ENCODE results near the gene NME7.

Gene NME7

DNA sequence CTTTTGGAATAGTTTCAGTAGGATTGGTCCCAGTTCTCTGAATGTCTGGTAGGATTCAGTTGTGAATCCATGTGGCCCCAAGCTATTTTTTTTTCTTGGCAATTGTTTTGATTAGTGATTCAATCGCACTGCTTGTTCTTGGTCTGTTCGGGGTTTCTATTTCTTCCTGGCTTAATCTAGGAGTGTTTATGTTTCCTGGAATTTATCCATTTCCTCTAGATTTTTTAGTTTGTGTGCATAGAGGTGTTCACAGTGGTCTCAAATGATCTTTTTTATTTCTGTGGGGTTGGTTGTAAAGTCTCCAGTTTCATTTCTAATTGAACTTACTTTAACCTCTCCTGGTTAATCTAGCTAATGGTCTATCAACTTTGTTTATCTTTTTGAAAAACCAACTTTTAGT, 117.6 kb downstream of the NME7 start:
- TF ChIP-seq, protein P1, sequence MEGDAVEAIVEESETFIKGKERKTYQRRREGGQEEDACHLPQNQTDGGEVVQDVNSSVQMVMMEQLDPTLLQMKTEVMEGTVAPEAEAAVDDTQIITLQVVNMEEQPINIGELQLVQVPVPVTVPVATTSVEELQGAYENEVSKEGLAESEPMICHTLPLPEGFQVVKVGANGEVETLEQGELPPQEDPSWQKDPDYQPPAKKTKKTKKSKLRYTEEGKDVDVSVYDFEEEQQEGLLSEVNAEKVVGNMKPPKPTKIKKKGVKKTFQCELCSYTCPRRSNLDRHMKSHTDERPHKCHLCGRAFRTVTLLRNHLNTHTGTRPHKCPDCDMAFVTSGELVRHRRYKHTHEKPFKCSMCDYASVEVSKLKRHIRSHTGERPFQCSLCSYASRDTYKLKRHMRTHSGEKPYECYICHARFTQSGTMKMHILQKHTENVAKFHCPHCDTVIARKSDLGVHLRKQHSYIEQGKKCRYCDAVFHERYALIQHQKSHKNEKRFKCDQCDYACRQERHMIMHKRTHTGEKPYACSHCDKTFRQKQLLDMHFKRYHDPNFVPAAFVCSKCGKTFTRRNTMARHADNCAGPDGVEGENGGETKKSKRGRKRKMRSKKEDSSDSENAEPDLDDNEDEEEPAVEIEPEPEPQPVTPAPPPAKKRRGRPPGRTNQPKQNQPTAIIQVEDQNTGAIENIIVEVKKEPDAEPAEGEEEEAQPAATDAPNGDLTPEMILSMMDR (IDR thresholded peaks at IDR 0.05; ENCODE audit: low read depth, low read length), result no peak
- DNase-seq (ENCODE audit: extremely low read depth, low read depth), result no peak

DNA sequence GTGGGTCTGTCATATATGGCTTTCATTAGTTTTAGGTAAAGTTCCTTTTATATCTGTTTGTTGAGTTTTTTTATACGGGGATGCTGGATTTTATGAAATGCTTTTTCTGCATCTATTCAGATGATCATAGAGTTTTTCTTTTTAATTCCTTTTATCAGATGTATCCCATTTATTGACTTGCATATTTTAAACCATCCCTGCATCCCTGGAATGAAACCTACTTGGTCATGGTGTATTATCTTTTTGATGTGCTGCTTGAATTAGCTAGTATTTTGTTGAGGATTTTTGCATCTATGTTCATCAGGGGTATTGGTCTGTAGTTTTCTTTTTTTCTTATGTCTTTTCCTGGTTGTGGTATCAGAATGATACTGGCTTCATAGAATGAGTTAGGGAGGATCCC, 118.0 kb downstream of the NME7 start:
- TF ChIP-seq, protein P1 (IDR thresholded peaks at IDR 0.05; ENCODE audit: low read depth, low read length), result no peak
- no peak for DNase-seq (ENCODE audit: extremely low read depth, low read depth)

DNA sequence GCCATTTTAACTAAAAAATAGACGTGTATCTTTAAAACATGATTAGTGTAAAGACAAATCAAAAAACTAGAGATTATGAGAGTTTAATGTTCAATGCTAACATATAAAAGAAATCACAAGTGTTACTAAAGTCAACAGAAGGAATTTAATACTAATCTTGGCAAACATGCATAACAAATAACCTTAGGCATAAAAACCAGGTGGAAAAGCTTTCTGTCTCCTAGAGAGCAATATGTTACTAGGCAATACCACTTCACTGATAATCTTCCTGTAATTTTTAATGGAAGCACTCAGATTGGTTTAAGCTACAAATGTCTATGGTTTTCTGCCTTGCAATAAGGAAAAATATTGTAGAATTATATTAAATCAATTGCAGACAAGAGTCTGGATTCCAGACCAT, 121.9 kb downstream of the NME7 start:
- TF ChIP-seq, protein P1 (IDR thresholded peaks at IDR 0.05; ENCODE audit: low read depth, low read length), result no peak
- DNase-seq (ENCODE audit: extremely low read depth, low read depth), result no peak

DNA sequence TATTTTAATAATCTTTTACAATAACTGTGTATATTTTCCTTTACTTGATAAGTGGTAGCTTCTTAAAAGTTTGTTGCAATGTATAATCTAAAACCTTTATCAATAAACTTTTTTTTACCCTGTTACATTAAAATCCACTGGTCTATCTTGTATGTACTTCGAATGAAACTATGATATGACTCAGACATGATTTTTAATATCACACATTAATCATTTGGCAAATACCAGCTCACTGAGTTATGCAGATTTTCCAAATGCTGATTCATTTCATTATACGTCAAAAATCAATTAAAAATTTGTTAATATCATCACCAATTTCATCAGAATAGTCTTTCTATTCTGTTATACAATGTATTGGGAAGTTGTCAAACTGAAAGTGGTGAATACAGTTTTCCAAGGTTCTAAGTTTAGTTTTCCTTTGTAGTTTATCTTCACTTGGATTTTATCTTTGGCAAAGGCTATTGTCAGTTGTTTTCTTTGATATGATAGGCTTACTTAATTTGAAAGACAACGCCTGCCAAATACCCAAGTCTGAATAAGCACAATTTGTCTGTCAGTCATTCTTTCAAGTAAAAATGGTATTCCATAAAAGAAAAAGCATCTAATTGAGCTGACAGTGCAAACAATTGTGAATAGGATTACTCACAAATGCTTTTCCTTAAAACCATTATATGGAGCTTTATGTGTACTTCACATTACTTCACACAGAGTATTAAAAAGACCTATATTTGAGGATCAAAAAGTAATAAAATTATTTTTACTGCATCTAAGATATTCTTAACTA, 127.0 kb downstream of the NME7 start:
- DNase-seq (ENCODE audit: extremely low read depth, low read depth), result no peak
- TF ChIP-seq, protein P1 (IDR thresholded peaks at IDR 0.05; ENCODE audit: low read depth, low read length), result no peak

DNA sequence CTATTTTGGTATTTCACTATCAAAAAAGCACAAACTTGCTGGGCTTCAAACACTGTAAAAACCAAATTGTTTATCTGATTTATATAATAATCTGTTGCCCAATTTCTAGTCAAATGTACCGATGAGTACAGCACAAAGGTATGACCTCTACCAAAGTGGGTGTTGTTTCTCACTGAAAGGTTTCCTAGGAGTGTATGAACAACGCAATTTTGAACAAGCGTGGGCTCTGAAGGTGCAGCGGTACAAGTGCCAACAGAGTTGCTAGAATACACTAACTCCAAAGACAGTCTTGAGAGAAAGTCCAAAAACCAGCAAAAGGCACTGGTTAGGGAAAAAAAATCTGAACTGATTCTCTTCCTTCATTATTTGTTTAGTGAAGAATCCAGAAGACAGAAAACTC, 130.7 kb downstream of the NME7 start:
- DNase-seq (ENCODE audit: extremely low read depth, low read depth), result no peak
- TF ChIP-seq, protein P1 (IDR thresholded peaks at IDR 0.05; ENCODE audit: low read depth, low read length), result no peak

GRCh38 chr1:169236143-169236542, 131.5 kb downstream of the NME7 start:
- no peak for DNase-seq (ENCODE audit: extremely low read depth, low read depth)
- TF ChIP-seq, protein P1 (IDR thresholded peaks at IDR 0.05; ENCODE audit: low read depth, low read length), result no peak

DNA sequence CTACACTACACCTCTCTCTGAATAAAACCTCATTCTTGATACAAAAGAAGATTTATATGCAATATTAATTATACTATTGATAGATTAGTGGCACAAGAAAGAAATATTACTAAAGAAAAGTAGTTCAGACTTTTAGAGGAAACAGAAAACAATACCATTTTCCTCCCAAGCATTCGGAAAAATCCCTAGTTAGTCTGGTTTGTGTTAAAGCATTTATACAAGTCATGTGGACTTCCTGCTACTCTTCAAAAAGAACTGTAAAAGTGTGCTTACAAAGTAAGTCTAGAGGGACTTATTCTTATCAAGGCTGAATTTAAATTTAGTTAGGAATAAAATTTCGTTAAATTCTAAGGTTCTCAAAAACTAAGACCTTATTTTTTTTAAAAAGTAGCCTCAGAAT, 132.0 kb downstream of the NME7 start:
- DNase-seq (ENCODE audit: extremely low read depth, low read depth), result no peak
- TF ChIP-seq, protein P1 (IDR thresholded peaks at IDR 0.05; ENCODE audit: low read depth, low read length), result no peak

Data from AG09319 (cell line).